ENCODE measurements around the gene APOL2. TPM values are rescaled to one million over a fixed set of nuclear protein-coding genes. Genes with fewer than 3 reads are reported as not detected.
"Not testable (repeated sequence)": the region's sequence is repeated elsewhere in the genome, so short reads cannot be mapped to it uniquely, and the experiment has no call there.

Gene APOL2
- total RNA-seq, 2 donors from 2014 or later: 2.1 to 7.9 TPM

DNA sequence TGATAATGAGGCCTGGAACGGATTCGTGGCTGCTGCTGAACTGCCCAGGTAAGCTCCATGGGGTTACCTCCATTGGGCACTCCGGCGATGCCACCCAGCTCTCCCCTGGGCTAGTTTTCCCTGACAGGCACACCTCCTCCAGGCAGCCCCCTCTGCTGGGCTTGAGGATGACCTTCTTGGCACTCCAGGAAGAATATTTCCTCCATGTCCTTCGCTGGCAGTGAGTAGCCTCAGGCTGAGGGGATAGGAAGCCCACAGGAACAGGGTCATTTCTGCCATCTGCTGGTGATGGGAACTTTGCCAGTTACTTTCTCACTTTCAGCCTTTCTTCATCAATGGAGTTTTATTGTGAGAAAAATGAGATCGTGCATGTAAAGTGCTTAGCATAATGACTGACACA lies 22.3 kb upstream of the APOL2 start:
- TF ChIP-seq, protein P1, sequence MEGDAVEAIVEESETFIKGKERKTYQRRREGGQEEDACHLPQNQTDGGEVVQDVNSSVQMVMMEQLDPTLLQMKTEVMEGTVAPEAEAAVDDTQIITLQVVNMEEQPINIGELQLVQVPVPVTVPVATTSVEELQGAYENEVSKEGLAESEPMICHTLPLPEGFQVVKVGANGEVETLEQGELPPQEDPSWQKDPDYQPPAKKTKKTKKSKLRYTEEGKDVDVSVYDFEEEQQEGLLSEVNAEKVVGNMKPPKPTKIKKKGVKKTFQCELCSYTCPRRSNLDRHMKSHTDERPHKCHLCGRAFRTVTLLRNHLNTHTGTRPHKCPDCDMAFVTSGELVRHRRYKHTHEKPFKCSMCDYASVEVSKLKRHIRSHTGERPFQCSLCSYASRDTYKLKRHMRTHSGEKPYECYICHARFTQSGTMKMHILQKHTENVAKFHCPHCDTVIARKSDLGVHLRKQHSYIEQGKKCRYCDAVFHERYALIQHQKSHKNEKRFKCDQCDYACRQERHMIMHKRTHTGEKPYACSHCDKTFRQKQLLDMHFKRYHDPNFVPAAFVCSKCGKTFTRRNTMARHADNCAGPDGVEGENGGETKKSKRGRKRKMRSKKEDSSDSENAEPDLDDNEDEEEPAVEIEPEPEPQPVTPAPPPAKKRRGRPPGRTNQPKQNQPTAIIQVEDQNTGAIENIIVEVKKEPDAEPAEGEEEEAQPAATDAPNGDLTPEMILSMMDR (conservative IDR thresholded peaks at IDR 0.05): peak; percentile 69
- H3K4me3 Mint-ChIP-seq: not testable (repeated sequence)

DNA sequence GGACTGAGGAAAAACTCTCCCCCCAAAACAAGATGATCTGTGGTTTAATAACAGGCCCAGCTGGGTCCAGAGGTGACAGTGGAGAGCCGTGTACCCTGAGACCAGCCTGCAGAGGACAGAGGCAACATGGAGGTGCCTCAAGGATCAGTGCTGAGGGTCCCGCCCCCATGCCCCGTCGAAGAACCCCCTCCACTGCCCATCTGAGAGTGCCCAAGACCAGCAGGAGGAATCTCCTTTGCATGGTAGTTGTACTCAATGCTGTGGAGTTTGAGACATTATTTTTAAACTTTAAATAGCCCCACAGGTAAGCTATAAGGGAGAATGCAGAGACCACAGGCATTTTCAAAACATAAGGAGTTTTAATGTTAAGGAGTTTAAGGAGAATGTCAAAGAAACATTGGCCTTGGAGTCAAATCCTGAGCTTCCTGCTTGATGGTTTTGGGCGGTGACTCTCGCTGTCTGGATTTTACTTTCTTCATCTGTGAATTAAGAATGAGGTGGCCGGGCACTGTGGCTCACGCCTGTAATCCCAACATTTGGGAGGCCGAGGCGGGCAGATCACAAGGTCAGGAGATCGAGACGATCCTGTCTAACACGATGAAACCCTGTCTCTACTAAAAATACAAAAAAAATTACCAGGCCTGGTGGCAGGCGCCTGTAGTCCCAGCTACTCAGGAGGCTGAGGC lies 20.4 kb upstream of the APOL2 start:
- Mint-ChIP-seq H3K27me3 (ENCODE audit: insufficient read depth) (peaks cover 1% of the 10 kb centered on the region), H3K4me3 (peak overlapping the region; percentile 27), H3K36me3 (ENCODE audit: low read depth) (no peaks in the 10 kb centered on the region), H3K9me3 (no peaks in the 10 kb centered on the region), H3K27ac (peak overlapping the region; percentile 91), H3K4me1 (peaks cover 22% of the 10 kb centered on the region)
- no peaks in the 10 kb centered on the region for H3K36me3 ChIP-seq (ENCODE audit: control insufficient read depth, insufficient read depth, low read length)
- H3K4me3 ChIP-seq (ENCODE audit: low read length): no peak overlapping the region
- TF ChIP-seq, protein P1 (conservative IDR thresholded peaks at IDR 0.05): no peak
- no peaks in the 10 kb centered on the region for H3K27me3 ChIP-seq (ENCODE audit: control insufficient read depth, insufficient read depth, low read length, poor library complexity, severe bottlenecking)
- H3K9me3 ChIP-seq (ENCODE audit: control insufficient read depth, low read length): no peaks in the 10 kb centered on the region
- peaks cover 14% of the 10 kb centered on the region for H3K4me1 ChIP-seq (ENCODE audit: control insufficient read depth, insufficient read depth, low read length)
- WGBS, 2 experiments (ENCODE audit: insufficient coverage in 1 of 2, insufficient read length in 1 of 2): 77 to 97% methylated on average over 6 to 14 of the region's 14 CpGs
- no peak overlapping the region for H3K9ac ChIP-seq (ENCODE audit: extremely low read depth, low read length, poor library complexity, severe bottlenecking)
- peak overlapping the region; percentile 72 for H3K27ac ChIP-seq (ENCODE audit: low read depth, low read length)
- no peak for DNase-seq

More for the DNA sequence above, 22.3 kb upstream of the APOL2 start:
- H3K36me3 ChIP-seq (ENCODE audit: control insufficient read depth, insufficient read depth, low read length); H3K27ac Mint-ChIP-seq; H3K4me3 ChIP-seq (ENCODE audit: low read length); H3K9me3 ChIP-seq (ENCODE audit: control insufficient read depth, low read length); H3K27me3 Mint-ChIP-seq (ENCODE audit: insufficient read depth); H3K36me3 Mint-ChIP-seq (ENCODE audit: low read depth); H3K27me3 ChIP-seq (ENCODE audit: control insufficient read depth, insufficient read depth, low read length, poor library complexity, severe bottlenecking); H3K9ac ChIP-seq (ENCODE audit: extremely low read depth, low read length, poor library complexity, severe bottlenecking); H3K9me3 Mint-ChIP-seq; H3K27ac ChIP-seq (ENCODE audit: low read depth, low read length): not testable (repeated sequence)
- peaks cover 14% of the 10 kb centered on the region for H3K4me1 ChIP-seq (ENCODE audit: control insufficient read depth, insufficient read depth, low read length)
- WGBS, 2 experiments (ENCODE audit: insufficient coverage in 1 of 2, insufficient read length in 1 of 2): 85% methylated on average over 5 of the region's 6 CpGs
- H3K4me1 Mint-ChIP-seq: peaks cover 20% of the 10 kb centered on the region
- peak; percentile 75 for DNase-seq

DNA sequence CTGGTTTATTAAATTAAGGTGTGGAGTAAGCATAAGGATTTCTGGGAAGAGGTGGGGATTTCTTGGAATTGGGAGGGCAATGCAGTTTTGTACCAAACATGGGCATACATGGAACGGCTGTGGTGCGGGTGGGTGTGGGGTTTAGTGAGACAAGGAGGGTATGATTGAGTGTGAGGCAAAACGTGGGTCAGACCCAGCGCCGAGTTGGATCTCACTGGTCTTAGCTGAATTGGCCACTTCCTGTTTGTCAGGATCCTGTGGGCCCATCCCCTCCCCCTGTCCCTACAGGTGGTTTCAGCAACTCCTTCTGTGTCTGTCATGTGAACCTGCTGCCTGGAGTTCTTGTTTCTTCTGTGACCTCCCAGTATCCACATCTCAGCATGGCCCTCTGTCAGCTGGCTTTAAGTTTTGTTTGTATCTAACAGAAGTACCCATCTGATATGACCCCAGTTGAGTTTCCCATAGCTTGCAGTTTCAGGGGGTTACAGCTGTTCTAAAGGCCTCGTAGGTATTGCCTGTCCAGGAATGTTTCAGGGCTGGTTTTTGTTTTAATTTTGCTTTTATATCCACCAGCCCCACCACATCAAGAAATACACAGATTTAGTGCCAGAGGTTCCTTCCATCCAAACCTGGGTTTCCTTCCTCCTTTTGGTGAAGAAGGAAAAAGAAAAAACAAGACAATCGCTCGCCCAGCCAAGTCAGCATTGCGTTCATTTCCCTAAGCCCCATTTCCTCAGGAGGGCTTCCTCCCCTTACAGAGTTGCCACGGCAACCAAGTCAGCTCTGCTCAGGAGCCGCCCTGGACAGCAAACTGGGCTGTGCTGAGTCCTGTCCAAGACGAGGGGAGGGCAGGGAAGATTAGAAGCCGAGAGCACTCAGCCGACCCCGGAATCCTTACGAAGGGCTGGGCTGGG lies 19.6 kb upstream of the APOL2 start:
- no peaks in the 10 kb centered on the region for H3K36me3 Mint-ChIP-seq (ENCODE audit: low read depth)
- Histone ChIP-seq H3K27me3 (ENCODE audit: control insufficient read depth, insufficient read depth, low read length, poor library complexity, severe bottlenecking) (no peaks in the 10 kb centered on the region), H3K27ac (ENCODE audit: low read depth, low read length) (peak overlapping the region; percentile 72), H3K9me3 (ENCODE audit: control insufficient read depth, low read length) (no peaks in the 10 kb centered on the region), H3K36me3 (ENCODE audit: control insufficient read depth, insufficient read depth, low read length) (no peaks in the 10 kb centered on the region), H3K9ac (ENCODE audit: extremely low read depth, low read length, poor library complexity, severe bottlenecking) (no peak overlapping the region), H3K4me1 (ENCODE audit: control insufficient read depth, insufficient read depth, low read length) (peaks cover 14% of the 10 kb centered on the region), H3K4me3 (ENCODE audit: low read length) (no peak overlapping the region)
- 36 to 44% methylated on average over 5 to 11 of the region's 16 CpGs for WGBS, 2 experiments (ENCODE audit: insufficient coverage in 1 of 2, insufficient read length in 1 of 2)
- TF ChIP-seq, protein P1 (conservative IDR thresholded peaks at IDR 0.05): no peak
- H3K9me3 Mint-ChIP-seq: no peaks in the 10 kb centered on the region
- H3K4me1 Mint-ChIP-seq: peaks cover 22% of the 10 kb centered on the region
- H3K4me3 Mint-ChIP-seq: peak overlapping the region; percentile 27
- no peaks in the 10 kb centered on the region for H3K27me3 Mint-ChIP-seq (ENCODE audit: insufficient read depth)
- peak overlapping the region; percentile 91 for H3K27ac Mint-ChIP-seq
- peak; percentile 88 for DNase-seq
